HG03045 (cell line): ENCODE measurements around the gene CCL11.

Source experiments
- ATAC-seq: cut with Tn5 transposase; IDR thresholded peaks from one replicate; pipeline ENCODE4 v1.9.1; 2021; ENCODE audit warnings: mild to moderate bottlenecking, moderate library complexity; ENCODE audit not compliant: unreplicated experiment

The CCL11 gene

GRCh38 chr17:34257299-34257985 lies 28.1 kb upstream of the CCL11 start:
- ATAC-seq: no peak

GRCh38 chr17:34257986-34258326 lies 27.6 kb upstream of the CCL11 start:
- ATAC-seq: no peak

- ATAC-seq: no peak
Observed at GRCh38 chr17:34259146-34259545, 26.4 kb upstream of the CCL11 start.

DNA sequence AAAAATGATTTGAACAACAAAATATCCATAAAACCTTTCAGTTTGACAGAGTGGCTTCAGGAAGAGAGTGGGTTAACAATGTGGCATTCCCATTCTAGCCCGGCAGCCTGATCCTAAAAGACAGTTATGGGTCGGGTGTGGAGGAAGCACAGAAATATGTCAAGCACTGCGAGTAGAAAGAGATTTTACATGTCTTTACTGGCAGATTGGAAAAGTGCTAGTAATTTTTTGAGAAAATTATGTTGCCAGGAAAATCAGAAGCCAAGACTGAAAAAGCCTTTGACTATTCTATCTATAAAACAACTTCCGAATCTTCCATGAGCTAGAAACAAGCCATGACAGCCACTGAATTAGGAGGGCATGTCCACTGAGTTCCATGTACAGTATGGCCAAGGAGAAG lies 24.7 kb upstream of the CCL11 start:
- no peak for ATAC-seq

DNA sequence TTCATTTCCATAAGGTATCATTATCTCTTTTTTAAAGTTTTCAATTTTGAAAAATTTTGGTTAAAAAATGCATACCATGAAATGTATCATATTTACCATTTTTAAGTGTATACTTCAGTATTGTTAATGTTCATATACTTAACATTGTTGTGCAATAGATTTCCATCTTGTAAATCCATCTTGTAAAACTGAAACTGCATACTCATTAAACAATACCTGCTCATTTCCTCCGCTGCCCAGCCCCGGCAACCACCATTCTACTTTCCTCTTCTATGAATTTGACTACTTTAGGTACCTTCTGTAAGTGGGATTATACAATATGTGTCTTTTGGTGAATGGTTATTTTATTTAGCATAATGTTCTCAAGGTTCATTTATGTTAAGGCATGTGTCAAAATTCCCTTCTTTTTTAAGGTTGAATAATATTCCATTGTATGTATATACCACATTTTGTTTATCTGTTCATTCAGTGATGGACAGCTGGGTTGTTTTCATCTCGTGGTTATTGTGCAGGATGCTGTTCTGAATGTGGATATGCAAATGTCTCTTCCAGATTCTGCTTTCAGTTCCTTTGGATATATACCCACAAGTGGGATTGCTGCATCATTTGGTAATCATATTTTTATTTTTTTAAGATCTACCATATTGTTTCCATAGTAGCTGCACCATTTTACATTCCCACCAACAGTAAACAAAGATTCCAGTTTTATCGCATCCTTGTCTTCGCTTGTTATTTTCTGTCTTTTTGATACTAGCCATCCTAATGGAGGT lies 23.8 kb upstream of the CCL11 start:
- ATAC-seq: no peak

- no peak for ATAC-seq
Observed at GRCh38 chr17:34265711-34266110, 19.8 kb upstream of the CCL11 start.

- ATAC-seq: no peak
Observed at GRCh38 chr17:34269969-34270368, 15.6 kb upstream of the CCL11 start, which contains the start of gene CCL7. CCL7 (plus strand) TSS chr17:34270221; CDS start chr17:34270291, 70 bp downstream.

DNA sequence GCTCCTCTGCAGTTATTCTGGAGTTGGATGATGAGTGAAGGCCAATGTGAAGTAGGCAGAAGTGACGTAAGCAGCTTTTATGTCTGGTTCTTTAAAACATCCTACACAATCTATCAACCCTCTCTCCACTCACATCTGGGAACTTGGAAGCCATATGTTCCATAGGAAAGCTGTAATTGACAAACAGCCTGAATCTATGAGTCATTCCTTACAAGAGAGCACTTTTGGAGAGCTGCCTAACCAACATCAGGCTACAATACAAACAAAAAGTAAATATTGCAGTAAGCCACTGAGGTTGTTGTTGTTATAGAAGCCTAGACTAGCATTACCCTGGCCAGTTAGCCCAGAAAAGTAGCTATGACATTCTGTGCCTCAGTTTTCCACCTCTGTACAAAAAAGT lies 9.7 kb upstream of the CCL11 start:
- no peak for ATAC-seq

GRCh38 chr17:34276826-34277225 lies 8.7 kb upstream of the CCL11 start:
- ATAC-seq: no peak

DNA sequence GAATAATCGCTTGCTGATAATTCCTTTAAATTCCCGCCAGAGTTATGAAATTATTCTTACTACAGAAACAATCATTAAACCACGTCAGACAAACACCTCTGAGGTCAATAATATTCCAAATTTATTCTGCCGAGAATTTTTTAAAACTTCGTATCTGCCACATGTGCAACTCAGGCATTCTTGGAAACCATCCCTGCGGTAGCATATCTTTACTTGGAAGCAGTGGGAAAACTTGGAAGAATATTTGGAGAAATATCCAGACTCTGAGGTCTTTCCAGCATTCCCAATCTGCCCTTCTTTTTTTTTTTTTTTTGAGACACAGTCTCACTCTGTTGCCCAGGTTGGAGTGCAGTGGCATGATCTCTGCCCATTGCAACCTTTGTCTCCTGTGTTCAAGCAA lies 2.0 kb upstream of the CCL11 start:
- ATAC-seq: no peak

GRCh38 chr17:34287875-34288274 lies 2.3 kb downstream of the CCL11 start:
- no peak for ATAC-seq

GRCh38 chr17:34290586-34290985 lies 5.0 kb downstream of the CCL11 start:
- no peak for ATAC-seq

DNA sequence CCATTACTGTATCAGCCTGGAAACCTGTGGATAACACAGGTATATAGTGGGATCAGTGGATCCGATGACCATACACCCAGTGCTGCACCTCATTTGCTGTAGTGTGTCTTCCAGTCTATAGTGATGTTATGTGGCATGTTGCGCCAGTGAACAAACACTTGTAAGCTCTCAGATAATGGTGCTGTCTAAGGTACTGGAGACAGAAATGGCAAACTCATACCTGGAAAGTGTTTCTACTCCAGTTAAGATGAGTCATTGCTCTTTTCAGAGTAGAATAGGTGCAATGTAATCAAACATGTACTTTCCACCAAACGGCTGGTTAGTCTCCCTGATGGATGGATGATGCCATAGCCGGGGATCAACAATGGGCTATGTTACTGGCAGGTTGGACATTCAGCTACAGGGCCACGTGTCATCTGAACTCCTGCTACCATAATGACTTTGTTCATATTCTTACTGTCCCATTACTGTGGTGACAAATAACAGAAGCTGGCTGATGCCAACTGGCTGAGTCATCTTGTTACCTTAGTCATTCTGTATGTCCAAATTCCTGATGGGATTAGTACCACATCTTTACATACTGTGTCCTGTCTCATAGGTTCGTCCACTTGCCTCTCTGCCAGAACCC lies 6.3 kb downstream of the CCL11 start:
- ATAC-seq: no peak

DNA sequence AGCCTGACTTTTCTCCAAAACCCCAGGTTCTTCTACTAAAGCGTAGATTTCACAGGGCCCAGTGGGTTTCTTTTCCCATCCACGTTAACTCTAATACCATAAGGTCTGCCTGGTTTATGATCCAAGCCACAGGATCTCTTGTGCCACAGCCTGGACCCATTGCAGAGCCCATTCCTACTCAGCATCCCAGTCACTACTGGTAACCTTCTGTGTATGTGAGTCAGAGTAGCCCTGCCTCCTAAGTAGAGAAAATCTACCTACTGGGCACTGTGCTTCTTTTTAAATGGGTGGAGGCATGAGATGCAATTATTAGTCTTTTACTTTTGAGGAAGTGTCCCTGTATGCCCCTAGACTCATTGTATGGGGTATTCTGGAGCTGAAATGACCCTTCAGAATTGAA lies 13.5 kb downstream of the CCL11 start:
- ATAC-seq: no peak

GRCh38 chr17:34299956-34300577 lies 14.5 kb downstream of the CCL11 start:
- ATAC-seq: no peak

DNA sequence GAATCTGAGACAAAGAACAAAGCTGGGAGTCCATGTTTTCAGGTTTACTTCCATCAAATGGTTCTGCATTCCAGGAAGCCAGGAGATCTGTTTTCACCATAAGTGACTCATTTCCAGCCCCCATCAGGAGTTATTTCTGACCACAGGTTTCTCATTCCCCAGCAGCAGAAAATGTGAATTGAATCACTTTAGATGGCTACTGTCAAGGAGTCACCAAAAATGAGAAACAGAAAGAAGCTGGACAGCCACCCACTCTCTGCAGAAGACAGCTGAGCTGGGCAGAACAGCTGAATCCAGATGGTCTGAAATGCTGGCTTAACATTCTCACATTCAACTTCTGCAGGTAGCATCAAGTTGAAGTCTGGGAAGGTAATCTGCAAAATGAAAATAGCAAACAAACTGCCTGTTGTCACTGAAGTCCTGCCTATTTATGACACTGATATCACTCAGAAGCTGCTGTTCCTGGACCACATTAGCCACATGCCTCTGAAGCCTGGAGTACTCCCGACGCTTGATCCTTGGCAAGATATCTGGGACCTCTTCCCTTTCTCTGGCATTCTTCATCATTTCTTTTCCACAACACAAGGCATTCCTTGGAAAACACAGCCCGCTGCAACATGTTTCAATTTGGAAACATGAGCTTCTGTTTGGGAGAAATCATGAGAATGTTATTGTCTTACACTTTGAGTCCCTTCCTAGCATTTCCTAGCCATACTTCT lies 15.3 kb downstream of the CCL11 start:
- no peak for ATAC-seq

- no peak for ATAC-seq
Observed at GRCh38 chr17:34301986-34302385, 16.4 kb downstream of the CCL11 start.

GRCh38 chr17:34302636-34303035 lies 17.1 kb downstream of the CCL11 start:
- ATAC-seq: no peak

DNA sequence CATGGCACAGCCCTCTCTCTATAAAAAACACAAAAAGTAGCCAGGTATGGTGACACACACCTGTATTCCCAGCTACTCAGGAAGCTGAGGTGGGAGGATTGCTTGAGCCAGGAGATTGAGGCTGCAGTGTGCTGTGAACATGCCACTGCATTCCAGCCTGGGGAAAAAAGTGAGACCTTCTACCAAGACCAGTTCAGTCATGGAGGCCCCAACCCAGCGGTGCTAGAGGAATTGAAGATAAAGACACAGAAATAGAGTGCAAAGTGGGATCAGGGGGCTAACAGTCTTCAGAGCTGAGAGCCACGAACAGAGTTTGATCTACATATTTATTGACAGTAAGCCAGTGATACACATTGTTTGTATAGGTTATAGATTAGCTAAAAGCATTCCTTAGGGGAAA lies 18.1 kb downstream of the CCL11 start:
- ATAC-seq: no peak

DNA sequence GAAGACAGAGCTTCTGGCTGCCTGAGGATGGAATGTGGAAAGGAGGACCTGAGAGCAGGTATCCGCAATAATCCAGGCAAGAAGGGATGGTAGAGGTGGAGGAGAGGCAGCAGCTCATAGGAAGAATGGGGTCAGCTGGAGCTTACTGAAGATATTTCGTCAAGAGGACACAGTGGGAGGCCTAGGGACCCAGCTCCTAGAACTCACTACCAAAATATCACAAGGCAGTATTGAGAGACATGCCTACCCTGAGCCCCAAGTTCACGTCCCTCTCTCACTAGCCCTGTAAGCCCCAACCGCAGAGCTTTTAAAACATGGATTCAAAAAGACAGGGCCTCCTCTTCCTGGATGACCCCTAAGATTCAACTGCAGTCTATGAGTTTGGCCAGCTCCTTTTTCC lies 19.5 kb downstream of the CCL11 start:
- ATAC-seq: no peak

- ATAC-seq: no peak
Observed at GRCh38 chr17:34305606-34306005, 20.1 kb downstream of the CCL11 start.
